ENCODE measurements around the gene MIEF2. TPM values are rescaled to one million over a fixed set of nuclear protein-coding genes. Genes with fewer than 3 reads are reported as not detected.
"Not testable (repeated sequence)": the region's sequence is repeated elsewhere in the genome, so short reads cannot be mapped to it uniquely, and the experiment has no call there.

Gene MIEF2
- total RNA-seq, 4 donors from 2014 or later, result 10.8 to 19.0 (median 12.5) TPM

DNA sequence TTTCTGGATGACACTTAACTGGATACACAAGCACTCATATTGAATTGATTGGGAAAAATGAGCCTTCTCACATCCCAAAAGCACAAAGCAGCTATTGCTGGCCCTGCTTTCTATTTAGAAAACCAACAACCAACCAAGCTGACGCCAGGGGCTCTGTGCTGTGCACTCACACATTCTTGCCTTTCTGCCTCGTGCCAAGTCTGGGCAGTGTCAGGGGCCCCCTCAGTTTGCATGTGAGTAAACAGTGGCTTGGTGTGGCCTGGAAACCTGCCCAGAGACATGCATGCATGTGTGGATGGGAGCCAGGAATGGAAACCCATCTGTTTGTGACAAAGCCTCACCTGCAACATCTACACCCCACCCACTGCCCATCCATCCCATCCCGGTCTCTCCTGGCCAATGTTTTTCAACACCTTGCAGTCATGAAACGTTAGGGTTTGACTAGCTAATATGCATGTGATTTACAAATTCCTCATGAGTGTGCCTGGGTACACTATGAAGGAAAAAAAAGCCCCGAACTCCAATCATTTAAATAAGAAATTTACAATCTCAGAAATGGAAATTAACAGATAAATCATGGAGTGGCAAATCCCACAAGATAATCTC lies 20.4 kb downstream of the MIEF2 start:
- Histone ChIP-seq H3K27ac (no peak overlapping the region), H3K4me3 (no peak overlapping the region), H3K4me1 (no peaks in the 10 kb centered on the region), H3K27me3 (no peaks in the 10 kb centered on the region), H3K36me3 (peaks cover 0 to 100% of the 10 kb centered on the region in 2 donors), H3K9me3 (no peaks in the 10 kb centered on the region)
- 52 to 68% methylated on average over 2 to 5 of the region's 5 CpGs for WGBS, 2 donors (ENCODE audit: low coverage in 1 of 2)
- TF ChIP-seq CTCF (IDR thresholded peaks at IDR 0.05), result no peak
- ATAC-seq, result no peak

GRCh38 chr17:18281788-18282187 lies 21.3 kb downstream of the MIEF2 start:
- H3K27me3 ChIP-seq, result no peaks in the 10 kb centered on the region
- no peak overlapping the region for H3K4me3 ChIP-seq
- H3K27ac ChIP-seq, result no peak overlapping the region
- no peaks in the 10 kb centered on the region for H3K9me3 ChIP-seq
- 83 to 89% methylated on average over 1 to 3 of the region's 6 CpGs for WGBS, 2 donors (ENCODE audit: low coverage in 1 of 2)
- ATAC-seq, result no peak
- H3K4me1 ChIP-seq, result no peaks in the 10 kb centered on the region
- H3K36me3 ChIP-seq, result peaks cover 0 to 100% of the 10 kb centered on the region in 2 donors
- TF ChIP-seq POLR2A (IDR thresholded peaks at IDR 0.05) (no peak), EP300 (IDR thresholded peaks at IDR 0.05) (no peak), POLR2AphosphoS5 (IDR thresholded peaks at IDR 0.05) (no peak), CTCF (IDR thresholded peaks at IDR 0.05) (no peak)

- TF ChIP-seq EP300 (IDR thresholded peaks at IDR 0.05) (no peak), POLR2AphosphoS5 (IDR thresholded peaks at IDR 0.05) (no peak), POLR2A (IDR thresholded peaks at IDR 0.05) (no peak), CTCF (IDR thresholded peaks at IDR 0.05) (no peak)
- peaks cover 0 to 100% of the 10 kb centered on the region in 2 donors for H3K36me3 ChIP-seq
- H3K4me3 ChIP-seq, result no peak overlapping the region
- 94 to 97% methylated on average over 3 to 6 of the region's 11 CpGs for WGBS, 2 donors (ENCODE audit: low coverage in 1 of 2)
- H3K27ac ChIP-seq, result no peak overlapping the region
- ATAC-seq, result no peak
- H3K4me1 ChIP-seq, result no peaks in the 10 kb centered on the region
- H3K27me3 ChIP-seq, result no peaks in the 10 kb centered on the region
- no peaks in the 10 kb centered on the region for H3K9me3 ChIP-seq
Observed at GRCh38 chr17:18285296-18285695, 24.8 kb downstream of the MIEF2 start.

DNA sequence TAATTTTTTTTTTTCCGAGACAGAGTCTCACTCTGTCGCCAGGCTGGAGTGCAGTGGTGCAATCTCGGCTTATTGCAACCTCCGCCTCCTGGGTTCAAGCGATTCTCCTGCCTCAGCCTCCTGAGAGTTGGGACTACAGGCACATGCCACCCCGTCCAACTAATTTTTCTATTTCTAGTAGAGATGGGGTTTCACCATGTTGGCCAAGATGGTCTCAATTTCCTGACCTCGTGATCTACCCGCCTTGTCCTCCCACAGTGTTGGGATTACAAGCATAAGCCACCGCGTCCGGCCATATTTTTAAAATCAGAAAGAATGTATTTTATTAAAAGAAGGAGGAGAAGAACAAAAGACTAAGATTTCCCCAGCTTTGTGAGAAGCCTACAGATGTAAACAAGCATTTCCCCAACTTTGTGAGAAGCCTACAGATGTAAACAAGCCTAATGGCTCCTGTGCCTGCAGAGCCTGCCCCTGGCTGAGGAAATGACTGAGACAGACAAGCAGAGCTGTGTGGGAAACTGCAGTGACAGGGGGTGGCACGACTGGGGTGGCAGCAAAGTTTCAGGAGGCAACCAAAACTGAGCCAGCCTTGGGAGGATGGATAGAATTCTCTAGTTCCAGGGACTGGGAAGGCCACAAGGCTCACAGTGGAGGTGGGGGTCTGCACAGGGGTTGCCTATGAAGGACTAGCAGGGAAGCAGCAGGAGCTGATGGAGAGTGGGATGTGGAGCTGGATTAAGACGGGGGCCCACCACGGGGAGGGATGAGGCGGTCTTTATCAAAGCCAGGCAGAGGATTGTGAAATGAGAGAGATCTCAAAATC lies 31.5 kb downstream of the MIEF2 start:
- Histone ChIP-seq H3K4me3 (no peak overlapping the region), H3K27ac (no peak overlapping the region), H3K9me3 (no peaks in the 10 kb centered on the region), H3K4me1 (no peaks in the 10 kb centered on the region), H3K36me3 (peaks cover 0 to 100% of the 10 kb centered on the region in 2 donors), H3K27me3 (no peaks in the 10 kb centered on the region)
- 94% methylated on average over 13 to 15 of the region's 15 CpGs for WGBS, 2 donors (ENCODE audit: low coverage in 1 of 2)
- no peak for ATAC-seq
- TF ChIP-seq POLR2AphosphoS5 (IDR thresholded peaks at IDR 0.05), result no peak
- no peak for TF ChIP-seq EP300 (IDR thresholded peaks at IDR 0.05)
- TF ChIP-seq POLR2A (IDR thresholded peaks at IDR 0.05), result no peak
- TF ChIP-seq CTCF (IDR thresholded peaks at IDR 0.05), result no peak

DNA sequence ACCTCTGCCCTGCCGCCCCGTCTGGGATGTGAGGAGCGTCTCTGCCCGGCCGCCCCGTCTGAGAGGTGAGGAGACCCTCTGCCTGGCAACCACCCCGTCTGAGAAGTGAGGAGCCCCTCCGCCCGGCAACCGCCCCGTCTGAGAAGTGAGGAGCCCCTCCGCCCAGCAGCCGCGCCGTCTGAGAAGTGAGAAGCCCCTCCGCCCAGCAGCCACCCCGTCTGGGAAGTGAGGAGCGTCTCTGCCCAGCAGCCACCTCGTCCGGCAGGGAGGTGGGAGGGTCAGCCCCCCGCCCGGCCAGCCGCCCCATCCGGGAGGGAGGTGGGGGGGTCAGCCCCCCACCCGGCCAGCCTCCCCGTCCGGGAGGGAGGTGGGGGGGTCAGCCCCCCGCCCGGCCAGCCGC lies 37.6 kb downstream of the MIEF2 start:
- H3K27me3 ChIP-seq, H3K9me3 ChIP-seq, H3K27ac ChIP-seq, H3K4me1 ChIP-seq, ATAC-seq, H3K4me3 ChIP-seq: not testable (repeated sequence)
- WGBS, 2 donors (ENCODE audit: low coverage in 1 of 2), result no CpG with 5 or more reads among the region's 30 CpGs
- H3K36me3 ChIP-seq, result peaks cover 0 to 95% of the 10 kb centered on the region in 2 donors
